Purkinje cell (primary cell): Measurements from ENCODE around the gene NATD1. TPM values are rescaled to one million over a fixed set of nuclear protein-coding genes. Genes with fewer than 3 reads are reported as not detected.

Experiments
- polyA plus RNA-seq: library from polyadenylated mRNA; unstranded; fragments of >200 nt; fragmentation: Nextera tagmentation; gene quantifications from 2 replicates; pipeline ENCODE4 v1.2.1, GENCODE V29; 2014

Gene NATD1
- polyA plus RNA-seq = 0.12 TPM in 1 of 2 replicates, not detected in the other

DNA sequence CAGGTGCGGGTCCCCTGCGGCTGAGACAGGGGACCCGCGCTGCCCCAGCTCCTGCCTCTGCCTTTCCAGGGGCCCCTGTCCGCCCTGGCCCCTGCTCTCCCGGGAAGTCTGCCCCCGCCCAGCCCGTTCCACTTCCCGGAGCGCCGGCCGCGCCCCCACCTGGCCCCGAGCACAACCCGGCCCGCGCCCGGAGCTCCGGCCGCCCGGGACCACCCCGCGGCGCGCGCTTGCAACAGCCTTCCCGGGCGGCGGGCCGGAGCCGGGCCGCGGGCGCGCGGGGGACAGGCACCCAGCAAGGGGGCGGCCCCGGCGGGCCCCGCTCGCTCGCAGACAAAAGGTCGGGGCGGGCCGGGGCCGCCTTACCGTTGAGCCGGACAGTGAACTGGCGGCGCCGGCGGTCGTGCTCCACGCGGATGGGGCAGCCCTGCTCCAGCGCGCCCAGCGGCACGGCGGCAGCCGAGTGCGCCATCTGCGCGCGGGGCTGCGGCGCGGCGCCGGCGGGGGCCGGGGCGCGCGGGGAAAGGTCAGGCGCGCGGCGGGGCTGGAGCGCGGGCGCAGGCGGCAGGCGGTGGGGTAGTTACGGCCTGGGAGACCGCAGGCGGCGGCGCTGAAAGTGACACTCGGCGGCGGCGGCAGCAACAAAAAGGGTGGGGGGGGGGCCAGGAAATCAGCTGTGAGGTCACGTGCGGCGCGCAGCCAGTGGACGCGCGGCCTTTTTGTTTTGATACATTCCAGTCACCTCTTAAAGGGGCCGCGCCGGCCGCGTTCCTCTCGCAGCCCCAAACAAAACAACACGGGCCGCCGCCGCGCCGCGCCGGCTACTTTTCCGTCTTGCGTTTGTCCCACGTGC lies at the start of gene NATD1:
TSS of gene NATD1 (minus strand) at position 615 of the 850 bp plus-strand sequence. CDS start at position 469, 146 bp downstream.

GRCh38 chr17:21284319-21285163 lies 31.3 kb upstream of the NATD1 start, which contains the start of gene MAP2K3:
Gene MAP2K3, plus strand, starts transcription at chr17:21284711. Its CDS starts 210 bp downstream, at chr17:21284921.

DNA sequence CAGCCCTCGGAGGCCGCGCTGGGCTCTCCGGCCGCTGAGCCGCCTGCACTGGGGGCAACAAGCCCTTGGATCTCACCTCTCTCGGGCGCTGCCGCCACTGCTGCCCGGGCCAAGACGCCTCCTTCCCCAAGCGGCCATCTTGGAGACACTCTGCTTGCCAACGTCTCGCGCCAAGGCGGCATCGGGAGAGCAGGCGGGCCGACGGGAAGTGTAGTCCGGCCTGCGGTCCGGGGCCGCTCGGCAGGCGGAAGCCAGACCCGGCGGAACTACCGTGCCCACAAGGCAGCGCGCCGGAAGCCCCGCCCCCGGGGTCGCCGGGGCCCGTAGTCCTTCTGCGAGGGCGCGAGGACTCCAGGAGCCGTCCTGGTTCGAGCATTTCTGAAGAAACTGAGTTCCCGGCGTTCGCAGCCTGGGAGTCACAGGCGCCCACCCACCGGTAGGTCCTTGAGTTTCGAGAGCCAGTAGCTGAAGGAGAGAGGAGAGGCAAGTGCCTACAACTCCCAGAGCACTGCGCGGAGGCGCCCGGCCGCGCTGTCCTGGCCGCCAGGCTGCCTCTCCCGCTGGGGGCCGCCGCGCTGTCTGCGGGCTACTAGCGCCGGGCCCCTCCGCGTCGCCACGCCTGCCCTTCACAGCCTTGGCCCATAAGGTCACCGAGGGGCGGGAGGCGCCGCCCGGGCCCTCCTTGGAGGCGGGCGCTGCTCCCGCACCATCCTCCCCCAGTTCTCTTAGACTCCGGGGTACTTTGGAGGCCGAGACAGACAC lies 39.0 kb downstream of the NATD1 start, which contains the start of gene TMEM11:
TSS of gene TMEM11 (minus strand) at position 147 of the 762 bp plus-strand sequence. CDS start at position 138, 9 bp downstream.

Other genes with a start within 250 kb of the NATD1 start
- gene USP22, start 210.4 kb downstream of the NATD1 start, polyA plus RNA-seq = 22.9 and 23.2 TPM in 2 replicates
- 45.6 and 80.2 TPM in 2 replicates for gene DHRS7B, start 126.4 kb downstream of the NATD1 start, polyA plus RNA-seq
- 34.2 and 35.8 TPM in 2 replicates for gene TMEM11, start 39.2 kb downstream of the NATD1 start, polyA plus RNA-seq
- 0.15 and 2.8 TPM in 2 replicates for gene MAP2K3, start 31.3 kb upstream of the NATD1 start, polyA plus RNA-seq
- gene KCNJ12, start 122.9 kb upstream of the NATD1 start, polyA plus RNA-seq = 0.20 and 0.31 TPM in 2 replicates